HepG2 (cell line): ENCODE measurements around the gene HDDC2. TPM values are rescaled to one million over a fixed set of nuclear protein-coding genes. Genes with fewer than 3 reads are reported as not detected.

ENCODE experiments used
- ARHGAP35 ChIP-seq: sonication (generic); formaldehyde crosslinking; IDR thresholded peaks from 2 replicates; pipeline ENCODE4 v1.9.0; 2022; ENCODE audit warnings: mild to moderate bottlenecking, inconsistent platforms, moderate library complexity, missing genetic modification reagents, borderline replicate concordance
- HOXA7 ChIP-seq: sonication (generic); formaldehyde crosslinking; IDR thresholded peaks from 2 replicates; pipeline ENCODE4 v1.8.1; 2022; ENCODE audit warnings: mild to moderate bottlenecking, missing genetic modification reagents, moderate library complexity
- MXI1 ChIP-seq: IDR thresholded peaks from 3 replicates; pipeline ENCODE4 v1.6.1; 2012; ENCODE audit warnings: low read depth, low read length, inconsistent platforms, borderline replicate concordance
- TEAD2 ChIP-seq: sonication (generic); formaldehyde crosslinking; IDR thresholded peaks from 2 replicates; pipeline ENCODE4 v1.9.0; 2021; ENCODE audit warnings: missing genetic modification reagents
- U2AF1 ChIP-seq: fragments of 200-400 bp; formaldehyde crosslinking; optimal IDR thresholded peaks from 2 replicates; pipeline ENCODE3; 2017; ENCODE audit warnings: mild to moderate bottlenecking, low read depth, low read length
- ZNF230 ChIP-seq: sonication (generic); formaldehyde crosslinking; IDR thresholded peaks from 2 replicates; pipeline ENCODE4 v1.4.0; 2020; ENCODE audit warnings: mild to moderate bottlenecking, missing genetic modification reagents
- ZNF33A ChIP-seq: sonication (generic); formaldehyde crosslinking; IDR thresholded peaks from 2 replicates; pipeline ENCODE4 v1.5.1; 2020; ENCODE audit warnings: missing genetic modification reagents, mild to moderate bottlenecking, moderate library complexity, borderline replicate concordance
- polyA plus RNA-seq, 8 experiments: library from polyadenylated mRNA; depleted of rRNA in 3 of 8; stranded (reverse) in 7 of 8; unstranded in 1 of 8; fragments of >200 nt; fragmentation: Illumina TruSeq in 4 of 8; extraction: Trizol in 4 of 8; gene quantifications; 2 replicates each; pipeline versions ENCODE4 v1.2.1 to v1.2.3, GENCODE V29; 2011 to 2016; ENCODE audit warnings: low read depth in 4 of 8, missing spikeins in 1 of 8, mixed read lengths in 1 of 8; ENCODE audit not compliant: insufficient read depth in 1 of 8
- total RNA-seq, 5 experiments: library from RNA; depleted of rRNA; stranded (reverse); fragments of >200 nt; fragmentation: Illumina TruSeq; extraction: Trizol; gene quantifications; 2 replicates each; pipeline ENCODE4 v1.2.3, GENCODE V29; 2016; ENCODE audit warnings: low read depth in 1 of 5
- TF ChIP-seq, protein P1 (sequence below): sonication (generic); formaldehyde crosslinking; IDR thresholded peaks from 2 replicates; pipeline ENCODE4 v1.5.1; 2020; ENCODE audit warnings: mild to moderate bottlenecking, missing genetic modification reagents
- TF ChIP-seq, protein P2 (sequence below): sonication (generic); formaldehyde crosslinking; IDR thresholded peaks from 2 replicates; pipeline ENCODE4 v1.8.0; 2022; ENCODE audit warnings: mild to moderate bottlenecking, missing genetic modification reagents, borderline replicate concordance
- TF ChIP-seq, protein P3 (sequence below): sonication (generic); formaldehyde crosslinking; IDR thresholded peaks from 2 replicates; pipeline ENCODE4 v1.8.0; 2022; ENCODE audit warnings: mild to moderate bottlenecking, missing genetic modification reagents; ENCODE audit not compliant: insufficient replicate concordance
- TF ChIP-seq, protein P4 (sequence below): sonication (generic); formaldehyde crosslinking; IDR thresholded peaks from 2 replicates; pipeline ENCODE4 v1.9.0; 2021; ENCODE audit warnings: missing genetic modification reagents, borderline replicate concordance
- TF ChIP-seq, protein P5 (sequence below): sonication (generic); formaldehyde crosslinking; IDR thresholded peaks from 2 replicates; pipeline ENCODE4 v1.5.0; 2020; ENCODE audit warnings: mild to moderate bottlenecking, missing genetic modification reagents, borderline replicate concordance

HDDC2 gene
- total and polyA plus RNA-seq, 2 of the 13 experiments (the other 11 are each of a cell fraction or from before 2014, with no cell fraction given) = 76.7 to 78.7 TPM

DNA sequence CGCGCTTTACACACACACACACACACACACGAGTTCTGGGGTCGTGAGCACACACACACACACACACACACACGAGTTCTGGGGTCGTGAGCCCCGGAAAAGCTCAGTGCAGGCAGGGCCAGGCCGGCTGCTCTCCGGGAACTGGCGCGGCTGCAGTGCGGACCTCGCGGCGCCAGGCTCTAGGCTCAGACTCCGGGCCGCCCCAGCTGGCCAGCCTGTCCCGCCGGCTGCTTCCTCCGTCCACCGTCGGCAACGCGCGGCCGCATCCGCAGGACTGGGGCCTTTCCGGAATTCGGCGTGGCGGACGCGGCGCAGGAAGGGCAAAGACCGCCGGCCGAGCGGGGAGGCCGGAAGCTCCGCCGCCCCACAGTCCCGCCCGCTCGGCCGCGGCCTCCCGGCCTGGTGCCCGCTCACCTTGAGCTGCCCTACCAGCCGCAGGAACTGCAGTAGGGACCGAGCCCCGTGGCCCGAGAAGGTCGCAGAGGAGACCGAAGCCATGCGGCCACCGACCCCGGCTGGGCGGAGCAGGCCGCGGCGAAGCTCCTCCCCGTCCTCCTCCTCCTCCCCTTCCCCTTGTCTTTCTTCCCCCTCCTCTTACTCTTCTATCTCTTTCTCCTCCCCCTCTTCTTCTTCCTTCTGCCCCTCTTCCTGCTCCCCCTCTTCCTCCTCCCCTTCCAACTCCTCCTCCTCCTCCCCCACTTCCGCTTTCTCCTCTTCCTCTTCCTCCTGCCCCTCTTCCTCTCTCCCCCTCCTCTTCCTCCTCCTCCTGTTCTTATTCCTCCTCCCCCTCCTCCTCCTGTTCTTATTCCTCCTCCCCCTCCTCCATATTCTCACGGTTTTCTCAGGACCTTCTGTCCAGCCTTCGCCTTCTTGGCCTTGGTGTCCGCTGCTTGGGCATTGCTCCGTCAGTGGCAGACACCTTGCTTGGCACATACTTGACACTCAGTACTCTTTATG, at the start of gene HDDC2 (continued):
- TF ChIP-seq, protein P1, sequence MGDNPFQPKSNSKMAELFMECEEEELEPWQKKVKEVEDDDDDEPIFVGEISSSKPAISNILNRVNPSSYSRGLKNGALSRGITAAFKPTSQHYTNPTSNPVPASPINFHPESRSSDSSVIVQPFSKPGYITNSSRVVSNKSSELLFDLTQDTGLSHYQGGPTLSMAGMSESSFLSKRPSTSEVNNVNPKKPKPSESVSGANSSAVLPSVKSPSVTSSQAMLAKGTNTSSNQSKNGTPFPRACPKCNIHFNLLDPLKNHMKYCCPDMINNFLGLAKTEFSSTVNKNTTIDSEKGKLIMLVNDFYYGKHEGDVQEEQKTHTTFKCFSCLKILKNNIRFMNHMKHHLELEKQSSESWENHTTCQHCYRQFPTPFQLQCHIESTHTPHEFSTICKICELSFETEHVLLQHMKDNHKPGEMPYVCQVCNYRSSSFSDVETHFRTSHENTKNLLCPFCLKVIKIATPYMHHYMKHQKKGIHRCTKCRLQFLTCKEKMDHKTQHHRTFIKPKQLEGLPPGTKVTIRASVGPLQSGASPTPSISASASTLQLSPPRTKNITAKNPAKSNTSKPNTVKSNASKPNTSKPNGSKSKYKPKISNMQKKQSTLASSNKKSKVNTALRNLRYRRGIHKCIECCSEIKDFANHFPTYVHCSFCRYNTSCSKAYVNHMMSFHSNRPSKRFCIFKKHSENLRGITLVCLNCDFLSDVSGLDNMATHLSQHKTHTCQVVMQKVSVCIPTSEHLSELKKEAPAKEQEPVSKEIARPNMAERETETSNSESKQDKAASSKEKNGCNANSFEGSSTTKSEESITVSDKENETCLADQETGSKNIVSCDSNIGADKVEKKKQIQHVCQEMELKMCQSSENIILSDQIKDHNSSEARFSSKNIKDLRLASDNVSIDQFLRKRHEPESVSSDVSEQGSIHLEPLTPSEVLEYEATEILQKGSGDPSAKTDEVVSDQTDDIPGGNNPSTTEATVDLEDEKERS (CRISPR knock-in tag) = no peak
- TF ChIP-seq, protein P2, sequence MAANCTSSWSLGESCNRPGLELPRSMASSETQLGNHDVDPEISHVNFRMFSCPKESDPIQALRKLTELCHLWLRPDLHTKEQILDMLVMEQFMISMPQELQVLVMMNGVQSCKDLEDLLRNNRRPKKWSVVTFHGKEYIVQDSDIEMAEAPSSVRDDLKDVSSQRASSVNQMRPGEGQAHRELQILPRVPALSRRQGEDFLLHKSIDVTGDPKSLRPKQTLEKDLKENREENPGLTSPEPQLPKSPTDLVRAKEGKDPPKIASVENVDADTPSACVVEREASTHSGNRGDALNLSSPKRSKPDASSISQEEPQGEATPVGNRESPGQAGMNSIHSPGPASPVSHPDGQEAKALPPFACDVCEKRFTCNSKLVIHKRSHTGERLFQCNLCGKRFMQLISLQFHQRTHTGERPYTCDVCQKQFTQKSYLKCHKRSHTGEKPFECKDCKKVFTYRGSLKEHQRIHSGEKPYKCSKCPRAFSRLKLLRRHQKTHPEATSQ (CRISPR knock-in tag) = peak; percentile 94; the same call in 1 of the 2 replicates
- peak; percentile 94; the same call in 1 of the 2 replicates for TF ChIP-seq TEAD2
- TF ChIP-seq ARHGAP35 (CRISPR knock-in tag) = peak; percentile 92
- peak; percentile 97 for TF ChIP-seq ZNF230
- no peak for TF ChIP-seq HOXA7
- peak; percentile 86 for TF ChIP-seq U2AF1
- TF ChIP-seq ZNF33A = no peak
- TF ChIP-seq, protein P3, sequence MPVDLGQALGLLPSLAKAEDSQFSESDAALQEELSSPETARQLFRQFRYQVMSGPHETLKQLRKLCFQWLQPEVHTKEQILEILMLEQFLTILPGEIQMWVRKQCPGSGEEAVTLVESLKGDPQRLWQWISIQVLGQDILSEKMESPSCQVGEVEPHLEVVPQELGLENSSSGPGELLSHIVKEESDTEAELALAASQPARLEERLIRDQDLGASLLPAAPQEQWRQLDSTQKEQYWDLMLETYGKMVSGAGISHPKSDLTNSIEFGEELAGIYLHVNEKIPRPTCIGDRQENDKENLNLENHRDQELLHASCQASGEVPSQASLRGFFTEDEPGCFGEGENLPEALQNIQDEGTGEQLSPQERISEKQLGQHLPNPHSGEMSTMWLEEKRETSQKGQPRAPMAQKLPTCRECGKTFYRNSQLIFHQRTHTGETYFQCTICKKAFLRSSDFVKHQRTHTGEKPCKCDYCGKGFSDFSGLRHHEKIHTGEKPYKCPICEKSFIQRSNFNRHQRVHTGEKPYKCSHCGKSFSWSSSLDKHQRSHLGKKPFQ = peak; percentile 88
- peak; percentile 45; the same call in 1 of the 3 replicates for TF ChIP-seq MXI1
- TF ChIP-seq, protein P4, sequence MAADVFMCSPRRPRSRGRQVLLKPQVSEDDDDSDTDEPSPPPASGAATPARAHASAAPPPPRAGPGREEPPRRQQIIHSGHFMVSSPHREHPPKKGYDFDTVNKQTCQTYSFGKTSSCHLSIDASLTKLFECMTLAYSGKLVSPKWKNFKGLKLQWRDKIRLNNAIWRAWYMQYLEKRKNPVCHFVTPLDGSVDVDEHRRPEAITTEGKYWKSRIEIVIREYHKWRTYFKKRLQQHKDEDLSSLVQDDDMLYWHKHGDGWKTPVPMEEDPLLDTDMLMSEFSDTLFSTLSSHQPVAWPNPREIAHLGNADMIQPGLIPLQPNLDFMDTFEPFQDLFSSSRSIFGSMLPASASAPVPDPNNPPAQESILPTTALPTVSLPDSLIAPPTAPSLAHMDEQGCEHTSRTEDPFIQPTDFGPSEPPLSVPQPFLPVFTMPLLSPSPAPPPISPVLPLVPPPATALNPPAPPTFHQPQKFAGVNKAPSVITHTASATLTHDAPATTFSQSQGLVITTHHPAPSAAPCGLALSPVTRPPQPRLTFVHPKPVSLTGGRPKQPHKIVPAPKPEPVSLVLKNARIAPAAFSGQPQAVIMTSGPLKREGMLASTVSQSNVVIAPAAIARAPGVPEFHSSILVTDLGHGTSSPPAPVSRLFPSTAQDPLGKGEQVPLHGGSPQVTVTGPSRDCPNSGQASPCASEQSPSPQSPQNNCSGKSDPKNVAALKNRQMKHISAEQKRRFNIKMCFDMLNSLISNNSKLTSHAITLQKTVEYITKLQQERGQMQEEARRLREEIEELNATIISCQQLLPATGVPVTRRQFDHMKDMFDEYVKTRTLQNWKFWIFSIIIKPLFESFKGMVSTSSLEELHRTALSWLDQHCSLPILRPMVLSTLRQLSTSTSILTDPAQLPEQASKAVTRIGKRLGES (CRISPR knock-in tag) = no peak
- TF ChIP-seq, protein P5, sequence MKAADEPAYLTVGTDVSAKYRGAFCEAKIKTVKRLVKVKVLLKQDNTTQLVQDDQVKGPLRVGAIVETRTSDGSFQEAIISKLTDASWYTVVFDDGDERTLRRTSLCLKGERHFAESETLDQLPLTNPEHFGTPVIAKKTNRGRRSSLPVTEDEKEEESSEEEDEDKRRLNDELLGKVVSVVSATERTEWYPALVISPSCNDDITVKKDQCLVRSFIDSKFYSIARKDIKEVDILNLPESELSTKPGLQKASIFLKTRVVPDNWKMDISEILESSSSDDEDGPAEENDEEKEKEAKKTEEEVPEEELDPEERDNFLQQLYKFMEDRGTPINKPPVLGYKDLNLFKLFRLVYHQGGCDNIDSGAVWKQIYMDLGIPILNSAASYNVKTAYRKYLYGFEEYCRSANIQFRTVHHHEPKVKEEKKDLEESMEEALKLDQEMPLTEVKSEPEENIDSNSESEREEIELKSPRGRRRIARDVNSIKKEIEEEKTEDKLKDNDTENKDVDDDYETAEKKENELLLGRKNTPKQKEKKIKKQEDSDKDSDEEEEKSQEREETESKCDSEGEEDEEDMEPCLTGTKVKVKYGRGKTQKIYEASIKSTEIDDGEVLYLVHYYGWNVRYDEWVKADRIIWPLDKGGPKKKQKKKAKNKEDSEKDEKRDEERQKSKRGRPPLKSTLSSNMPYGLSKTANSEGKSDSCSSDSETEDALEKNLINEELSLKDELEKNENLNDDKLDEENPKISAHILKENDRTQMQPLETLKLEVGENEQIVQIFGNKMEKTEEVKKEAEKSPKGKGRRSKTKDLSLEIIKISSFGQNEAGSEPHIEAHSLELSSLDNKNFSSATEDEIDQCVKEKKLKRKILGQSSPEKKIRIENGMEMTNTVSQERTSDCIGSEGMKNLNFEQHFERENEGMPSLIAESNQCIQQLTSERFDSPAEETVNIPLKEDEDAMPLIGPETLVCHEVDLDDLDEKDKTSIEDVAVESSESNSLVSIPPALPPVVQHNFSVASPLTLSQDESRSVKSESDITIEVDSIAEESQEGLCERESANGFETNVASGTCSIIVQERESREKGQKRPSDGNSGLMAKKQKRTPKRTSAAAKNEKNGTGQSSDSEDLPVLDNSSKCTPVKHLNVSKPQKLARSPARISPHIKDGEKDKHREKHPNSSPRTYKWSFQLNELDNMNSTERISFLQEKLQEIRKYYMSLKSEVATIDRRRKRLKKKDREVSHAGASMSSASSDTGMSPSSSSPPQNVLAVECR (CRISPR knock-in tag) = peak; percentile 96
